GM18508 (cell line): ENCODE results near the gene NCAPH2.

ENCODE experiments used
- ATAC-seq: cut with Tn5 transposase; IDR thresholded peaks from one replicate; pipeline ENCODE4 v1.9.1; 2021; ENCODE audit warnings: moderate number of reproducible peaks; ENCODE audit not compliant: insufficient read depth, unreplicated experiment

The NCAPH2 gene

DNA sequence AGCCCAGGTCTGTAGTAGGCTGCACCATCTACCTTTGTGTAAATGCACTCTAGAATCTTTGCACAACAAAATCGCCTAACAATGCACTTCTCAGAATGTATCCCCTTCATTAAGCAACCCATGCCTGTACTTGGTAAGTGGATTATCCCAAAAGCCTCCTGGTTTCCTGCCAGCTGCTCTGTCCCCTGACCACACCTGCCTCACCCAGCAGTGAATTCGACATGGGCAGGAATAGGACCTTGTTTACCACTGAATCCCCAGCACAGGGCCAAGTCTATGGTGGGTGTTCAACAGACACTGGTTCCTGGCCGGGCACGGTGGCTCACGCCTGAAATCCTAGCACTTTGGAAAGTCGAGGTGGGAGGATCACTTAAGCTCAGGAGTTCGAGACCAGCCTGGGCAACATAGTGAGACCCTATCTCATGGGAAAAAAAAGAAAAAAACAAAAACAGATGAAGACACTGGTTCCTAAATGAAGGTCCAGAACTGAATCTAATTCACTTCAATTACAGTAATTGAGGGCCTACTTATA, 59.8 kb downstream of the NCAPH2 start:
- no peak for ATAC-seq

DNA sequence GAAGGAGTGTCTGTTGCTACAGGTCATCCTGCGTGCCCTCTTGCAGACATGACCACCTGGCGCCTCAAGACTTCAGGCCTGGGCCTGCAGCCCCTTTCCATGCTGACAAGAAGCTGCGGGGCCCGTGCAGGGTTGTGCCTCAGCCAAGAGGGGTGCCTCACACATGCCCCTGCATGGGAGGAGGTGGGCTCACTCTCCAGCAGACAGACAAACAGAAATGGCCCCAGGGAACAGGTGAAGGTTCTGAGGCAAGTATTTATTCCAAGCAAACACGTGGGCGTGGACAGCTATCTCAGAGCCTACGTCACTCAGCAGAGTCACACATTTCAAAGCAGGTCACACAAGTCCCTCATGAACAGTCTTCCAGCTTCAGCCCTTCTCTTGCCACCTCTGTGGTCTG, 60.6 kb downstream of the NCAPH2 start:
- no peak for ATAC-seq

- no peak for ATAC-seq
Observed at GRCh38 chr22:50569041-50569459, 61.0 kb downstream of the NCAPH2 start.

- ATAC-seq = no peak
Observed at GRCh38 chr22:50569896-50570535, 62.0 kb downstream of the NCAPH2 start.

DNA sequence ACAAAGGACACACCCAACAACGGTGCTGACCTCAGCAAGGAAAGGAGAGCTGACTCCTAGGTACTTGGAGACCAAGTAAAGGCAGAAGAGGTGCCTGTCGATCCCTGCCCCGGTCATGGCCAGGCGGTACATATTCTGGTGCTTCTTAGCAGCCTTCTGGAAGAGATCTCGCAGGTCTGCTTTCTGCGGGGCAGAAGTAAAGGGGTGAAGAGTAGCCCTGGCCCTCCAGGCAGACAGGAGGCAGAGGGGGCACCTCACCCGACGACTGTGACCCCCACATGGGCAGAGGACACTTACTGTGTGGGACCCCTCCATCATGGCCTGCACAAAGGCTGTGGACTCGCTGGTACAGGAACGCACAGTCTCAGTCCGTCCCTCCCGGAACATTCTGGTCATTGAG, 62.8 kb downstream of the NCAPH2 start:
- ATAC-seq = no peak

DNA sequence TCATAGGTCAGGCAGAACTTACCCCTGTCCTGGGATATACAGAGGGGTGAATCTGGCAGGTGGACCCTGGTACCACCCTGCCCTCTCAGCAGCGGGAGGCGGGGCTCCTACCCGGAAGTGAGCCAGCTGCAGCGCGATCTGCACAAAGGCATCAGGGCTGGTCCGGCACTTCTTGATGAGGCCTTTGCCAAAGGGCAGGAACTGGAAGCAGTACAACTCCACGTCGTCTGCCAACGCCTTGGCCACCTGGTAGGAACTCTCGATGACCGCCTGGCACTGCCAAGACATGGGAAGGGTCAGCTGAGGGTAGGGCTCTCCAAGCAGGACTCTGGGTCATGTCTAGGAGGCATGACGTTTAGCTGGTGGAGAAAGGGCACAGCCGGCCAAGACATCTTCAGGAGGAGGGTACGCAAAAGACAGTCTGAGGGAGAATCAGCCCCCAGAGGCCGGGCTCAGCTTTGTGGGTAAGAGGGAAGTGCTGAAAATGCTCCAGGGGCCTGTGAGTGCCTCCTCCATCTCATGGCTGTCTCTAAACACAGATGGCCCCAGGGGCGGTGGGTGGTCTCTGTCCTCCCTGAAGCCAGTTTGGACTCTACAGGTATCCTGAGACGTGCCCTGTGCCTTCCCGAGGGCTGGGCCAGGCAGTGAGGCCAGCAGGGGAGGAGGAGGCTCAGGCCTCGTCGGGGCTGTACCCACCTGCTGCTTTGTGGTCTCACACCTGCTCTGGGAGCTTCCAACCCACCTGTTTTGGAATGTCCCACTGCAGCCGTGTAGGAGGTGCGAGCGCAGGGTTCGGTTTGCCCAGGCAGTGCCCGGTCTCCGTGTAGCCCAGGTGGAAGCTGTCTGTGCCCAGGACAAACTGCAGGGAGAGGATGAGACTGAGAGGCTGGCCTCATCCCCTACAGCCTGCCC, 63.5 kb downstream of the NCAPH2 start:
- ATAC-seq = no peak

- no peak for ATAC-seq
Observed at GRCh38 chr22:50572965-50573364, 64.9 kb downstream of the NCAPH2 start.

DNA sequence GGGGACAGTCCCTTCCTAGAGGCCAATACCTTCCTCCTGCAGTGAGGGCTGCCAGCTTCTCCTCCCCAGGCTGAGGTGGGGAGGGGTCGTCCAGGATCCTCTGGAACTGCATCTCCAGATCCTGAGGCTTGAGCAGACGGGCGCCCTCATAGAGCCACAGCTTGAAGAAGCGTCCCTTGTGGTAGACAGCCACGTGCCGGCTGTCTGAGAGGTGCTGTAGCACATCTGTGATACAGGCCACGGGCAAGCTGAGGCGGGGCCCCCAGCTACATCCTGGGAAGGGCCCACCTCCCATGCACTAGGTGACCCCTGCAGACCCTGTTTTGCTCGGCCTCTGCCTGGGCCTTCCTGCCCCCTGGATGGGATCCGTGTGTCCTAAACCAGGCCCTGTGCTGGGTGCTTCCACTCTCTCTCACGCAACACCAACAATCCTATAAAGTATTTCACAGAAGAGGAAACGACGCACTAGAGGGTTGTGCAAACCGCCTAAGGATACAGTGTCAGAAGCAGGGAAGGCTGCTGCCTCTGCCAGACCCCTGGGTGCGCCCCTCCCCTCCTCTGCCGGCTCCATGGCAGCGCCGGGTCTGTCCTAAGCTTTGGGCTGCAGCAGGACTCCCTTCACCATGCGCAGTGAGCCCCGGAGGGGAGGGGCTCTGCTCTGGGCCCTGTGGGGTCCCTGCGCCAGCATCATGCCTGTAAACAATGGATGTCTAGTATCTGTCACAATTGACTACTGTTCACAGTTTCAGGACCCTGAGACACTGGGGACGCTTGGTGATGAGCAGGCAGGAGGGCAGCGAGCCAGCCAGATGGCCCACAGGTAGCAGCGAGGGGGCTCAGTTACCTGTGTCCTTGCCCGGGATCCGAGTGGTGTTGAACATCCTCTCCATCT, 65.7 kb downstream of the NCAPH2 start:
- no peak for ATAC-seq

DNA sequence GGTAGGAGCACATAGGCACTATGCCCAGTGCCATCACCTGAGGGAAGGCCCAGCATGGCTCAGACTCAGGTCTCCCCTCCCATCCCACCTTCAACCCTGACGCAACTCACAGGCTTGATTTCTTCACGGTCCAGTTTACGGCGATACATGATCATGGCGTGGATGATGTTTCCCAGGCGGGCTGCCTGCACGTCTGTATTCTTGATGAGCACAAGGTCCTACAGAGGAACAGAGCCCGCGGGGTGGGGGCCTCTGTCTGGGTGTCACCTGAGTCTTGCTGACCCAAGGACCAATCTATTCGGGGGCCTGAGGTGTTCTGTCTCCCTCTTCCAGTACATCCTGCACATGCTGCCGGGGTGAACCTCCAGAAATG, 66.3 kb downstream of the NCAPH2 start:
- no peak for ATAC-seq
